Stimulated activated effector memory CD8-positive, alpha-beta T cell treated with anti-CD3 and anti-CD28 coated beads, Interleukin-12 subunit alpha, Interleukin-12 subunit beta, amount 100 ng/mL, for 72 hours (primary cell): ENCODE results near the gene PPTC7.
"Not testable (repeated sequence)": the region's sequence is repeated elsewhere in the genome, so short reads cannot be mapped to it uniquely, and the experiment has no call there.

Source experiments
- ATAC-seq: fragments of 150-1000 bp; cut with Tn5 transposase; 2 replicates; pipeline ENCODE4 v1.10.0; 2021
- DNase-seq, 2 donors: peaks; one replicate each; pipeline ENCODE4 v3.0.0; 2021 to 2022; ENCODE audit warnings: low spot score in 2 of 2
- H3K27ac Mint-ChIP-seq: one replicate; pipeline ENCODE4 v1.8.0; 2022; ENCODE audit warnings: mild to moderate bottlenecking, mixed read lengths
- H3K36me3 Mint-ChIP-seq: one replicate; pipeline ENCODE4 v1.8.0; 2022; ENCODE audit warnings: mild to moderate bottlenecking, mixed read lengths
- H3K4me1 Mint-ChIP-seq: one replicate; pipeline ENCODE4 v1.8.0; 2022; ENCODE audit warnings: mixed read lengths
- H3K4me3 Mint-ChIP-seq: one replicate; pipeline ENCODE4 v1.8.0; 2022; ENCODE audit warnings: mild to moderate bottlenecking, mixed read lengths
- H3K9me3 Mint-ChIP-seq: one replicate; pipeline ENCODE4 v1.8.0; 2022; ENCODE audit warnings: mixed read lengths

The PPTC7 gene

DNA sequence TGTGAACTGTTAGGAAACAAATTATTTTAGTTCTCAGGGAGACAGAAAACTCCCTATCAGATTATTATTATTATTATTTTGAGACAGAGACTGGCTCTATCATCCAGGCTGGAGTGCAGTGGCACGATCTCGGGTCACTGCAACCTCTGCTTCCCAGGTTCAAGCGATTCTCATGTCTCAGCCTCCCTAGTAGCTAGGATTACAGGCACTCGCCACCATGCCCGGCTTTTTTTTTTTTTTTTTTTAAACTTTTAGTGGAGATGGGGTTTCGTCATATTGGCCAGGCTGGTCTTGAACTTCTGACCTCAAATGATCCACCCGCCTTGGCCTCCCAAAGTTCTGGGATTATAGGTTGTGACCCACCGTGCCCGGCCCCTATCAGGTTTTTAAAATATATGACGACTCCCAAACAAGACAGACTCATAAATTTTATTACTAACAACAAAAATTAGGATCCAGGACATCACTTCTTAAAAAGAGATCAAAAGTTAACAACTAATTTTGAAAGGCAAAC, 8.3 kb downstream of the PPTC7 start:
- H3K27ac Mint-ChIP-seq, ATAC-seq, H3K4me3 Mint-ChIP-seq, H3K9me3 Mint-ChIP-seq, DNase-seq: not testable (repeated sequence)
- peaks cover 32% of the 10 kb centered on the region for H3K36me3 Mint-ChIP-seq
- H3K4me1 Mint-ChIP-seq, result peaks cover 45% of the 10 kb centered on the region

DNA sequence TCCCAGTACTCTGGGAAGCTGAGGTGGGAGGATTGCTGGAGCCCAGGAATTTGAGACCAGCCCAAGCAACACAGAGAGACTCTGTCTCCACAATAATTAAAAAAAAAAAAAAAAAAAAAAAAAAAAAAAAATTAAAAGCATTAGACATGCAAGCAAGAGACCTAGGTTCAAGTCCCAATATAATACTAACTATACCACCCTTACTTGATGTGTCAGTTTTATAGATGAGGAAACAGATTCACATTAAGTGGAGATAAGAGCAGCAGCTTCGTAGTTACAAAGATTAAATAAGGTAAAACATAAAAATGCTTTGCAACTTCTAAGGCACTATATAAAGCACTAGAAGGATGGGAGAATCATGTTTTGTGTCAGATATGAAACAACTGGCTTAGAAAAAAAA, 9.1 kb downstream of the PPTC7 start:
- H3K36me3 Mint-ChIP-seq, result peaks cover 30% of the 10 kb centered on the region
- H3K9me3 Mint-ChIP-seq, result peaks cover 2% of the 10 kb centered on the region
- peaks cover 41% of the 10 kb centered on the region for H3K4me1 Mint-ChIP-seq
- no peak overlapping the region for H3K4me3 Mint-ChIP-seq
- no peak overlapping the region for H3K27ac Mint-ChIP-seq
- DNase-seq, result no peak
- ATAC-seq, result no peak

DNA sequence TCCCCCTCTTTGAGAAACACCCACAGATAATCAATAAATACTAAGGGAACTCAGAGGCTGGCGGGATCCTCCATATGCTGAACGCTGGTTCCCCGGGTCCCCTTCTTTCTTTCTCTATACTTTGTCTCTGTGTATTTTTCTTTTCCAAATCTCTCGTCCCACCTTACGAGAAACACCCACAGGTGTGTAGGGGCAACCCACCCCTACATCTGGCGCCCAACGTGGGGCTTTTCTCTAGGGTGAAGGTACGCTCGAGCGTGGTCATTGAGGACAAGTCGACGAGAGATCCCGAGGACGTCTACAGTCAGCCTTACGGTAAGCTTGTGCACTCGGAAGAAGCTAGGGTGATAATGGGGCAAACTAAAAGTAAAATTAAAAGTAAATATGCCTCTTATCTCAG, 12.3 kb downstream of the PPTC7 start:
- not testable (repeated sequence) for H3K36me3 Mint-ChIP-seq, DNase-seq, H3K9me3 Mint-ChIP-seq, H3K27ac Mint-ChIP-seq, H3K4me3 Mint-ChIP-seq, ATAC-seq
- peaks cover 34% of the 10 kb centered on the region for H3K4me1 Mint-ChIP-seq

DNA sequence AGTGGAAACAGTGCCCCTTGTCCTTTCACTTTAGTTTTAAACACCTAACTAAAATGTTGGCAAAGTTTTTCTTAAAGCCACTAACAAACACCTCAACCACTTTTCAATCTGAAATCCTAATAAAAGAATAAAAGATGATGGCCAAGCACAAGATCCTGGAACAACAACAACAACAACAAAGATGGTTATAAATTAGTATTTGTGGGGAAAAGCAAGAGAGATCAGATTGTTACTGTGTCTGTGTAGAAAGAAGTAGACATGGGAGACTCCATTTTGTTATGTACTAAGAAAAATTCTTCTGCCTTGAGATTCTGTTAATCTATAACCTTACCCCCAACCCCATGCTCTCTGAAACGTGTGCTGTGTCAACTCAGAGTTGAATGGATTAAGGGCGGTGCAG, 13.3 kb downstream of the PPTC7 start:
- H3K27ac Mint-ChIP-seq, result not testable (repeated sequence)

DNA sequence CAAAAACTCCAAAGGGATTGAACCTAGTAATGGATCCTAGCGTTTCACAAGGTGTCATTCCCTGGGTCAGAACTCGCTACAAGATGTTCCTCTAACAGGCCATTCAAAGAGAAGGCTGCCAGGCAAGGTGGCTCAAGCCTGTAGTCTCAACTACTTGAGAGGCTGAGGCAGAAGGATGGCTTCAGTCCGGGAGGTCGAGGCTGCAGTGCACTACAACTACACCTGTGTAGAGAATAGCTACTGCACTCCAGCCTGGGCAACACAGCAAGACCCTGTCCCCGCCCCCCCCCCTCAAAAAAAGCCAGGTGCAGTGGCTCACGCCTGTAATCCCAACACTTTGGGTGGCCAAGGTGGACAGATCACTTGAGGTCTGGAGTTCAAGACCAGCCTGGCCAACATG, 14.4 kb downstream of the PPTC7 start:
- Mint-ChIP-seq H3K36me3 (peaks cover 14% of the 10 kb centered on the region), H3K4me1 (peaks cover 41% of the 10 kb centered on the region), H3K9me3 (peaks cover 2% of the 10 kb centered on the region), H3K27ac (no peak overlapping the region), H3K4me3 (no peak overlapping the region)
- ATAC-seq, result no peak
- DNase-seq, result no peak

More for the DNA sequence above, 13.3 kb downstream of the PPTC7 start:
- Mint-ChIP-seq H3K4me1 (peaks cover 34% of the 10 kb centered on the region), H3K36me3 (peaks cover 14% of the 10 kb centered on the region)
- not testable (repeated sequence) for ATAC-seq, H3K4me3 Mint-ChIP-seq, H3K9me3 Mint-ChIP-seq, DNase-seq

DNA sequence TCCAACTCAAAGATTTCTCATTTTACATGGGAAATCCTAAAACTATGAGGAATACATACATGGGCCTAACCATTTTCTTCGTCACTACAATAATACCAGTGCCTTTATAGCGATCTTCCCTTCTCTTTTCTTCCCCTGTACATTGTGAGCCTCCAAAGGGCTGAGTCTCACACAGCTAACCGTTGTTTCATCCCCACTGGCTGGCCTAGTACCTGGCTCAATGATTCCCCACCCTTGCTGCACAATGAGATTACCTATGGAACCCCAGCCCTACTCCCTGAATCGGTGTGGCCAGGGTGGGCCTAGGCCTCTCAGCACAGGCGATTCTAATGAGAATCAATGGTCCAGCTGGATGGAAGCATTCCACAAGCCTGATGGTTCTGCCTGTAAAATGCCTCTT, 16.1 kb downstream of the PPTC7 start:
- H3K27ac Mint-ChIP-seq, result no peak overlapping the region
- H3K9me3 Mint-ChIP-seq, result peaks cover 2% of the 10 kb centered on the region
- DNase-seq (no peak), ATAC-seq (no peak)
- H3K36me3 Mint-ChIP-seq, result peaks cover 23% of the 10 kb centered on the region
- no peak overlapping the region for H3K4me3 Mint-ChIP-seq
- peaks cover 55% of the 10 kb centered on the region for H3K4me1 Mint-ChIP-seq

DNA sequence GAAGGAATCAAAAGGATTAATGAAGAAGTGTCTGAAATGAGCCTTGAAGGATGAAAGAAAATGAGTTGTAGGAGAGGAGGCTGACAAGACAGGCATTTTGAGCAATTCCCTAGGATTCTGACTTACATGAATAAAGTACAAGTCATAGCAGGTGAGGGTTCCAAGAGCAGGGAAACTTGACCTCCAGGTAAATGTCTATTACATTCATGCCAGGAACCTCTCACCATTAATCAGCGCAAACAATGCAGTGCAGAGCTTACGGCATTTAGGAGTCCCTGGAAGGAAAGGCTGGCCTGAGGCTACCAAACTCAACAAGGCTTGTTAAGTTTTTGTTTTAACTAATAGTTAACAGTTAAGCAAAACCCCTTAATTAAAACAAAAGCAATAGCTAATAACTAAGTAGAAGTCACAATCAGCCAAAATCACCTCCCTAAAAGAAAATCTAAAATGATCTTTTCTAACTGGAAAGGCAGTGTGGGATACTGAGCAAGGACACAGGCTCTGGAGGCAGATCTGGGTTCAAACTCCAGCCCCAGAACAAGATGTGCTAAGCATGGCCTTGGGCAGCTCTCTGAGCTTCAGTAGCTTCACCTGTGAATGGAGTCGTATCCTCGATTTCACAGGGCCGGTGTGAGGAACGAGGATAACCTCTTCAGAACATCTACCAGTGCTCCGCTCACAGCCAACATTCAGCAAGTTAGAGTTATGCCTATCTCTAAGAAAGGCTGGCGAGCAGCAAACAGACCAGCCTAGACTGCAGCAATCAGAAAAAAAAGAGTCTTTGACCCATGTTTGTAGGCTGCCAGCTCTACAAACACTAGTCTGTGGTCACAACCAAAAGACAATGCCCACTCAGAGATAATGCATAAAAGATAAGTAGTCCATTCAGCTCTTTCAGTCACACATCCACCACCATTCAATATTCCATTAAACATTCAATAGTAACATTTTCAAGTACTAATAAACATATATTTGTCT, 16.9 kb downstream of the PPTC7 start:
- Mint-ChIP-seq H3K27ac (peak overlapping the region; percentile 32), H3K9me3 (peaks cover 2% of the 10 kb centered on the region), H3K4me1 (peaks cover 62% of the 10 kb centered on the region), H3K36me3 (peaks cover 31% of the 10 kb centered on the region), H3K4me3 (no peak overlapping the region)
- ATAC-seq, result no peak
- DNase-seq, result no peak

DNA sequence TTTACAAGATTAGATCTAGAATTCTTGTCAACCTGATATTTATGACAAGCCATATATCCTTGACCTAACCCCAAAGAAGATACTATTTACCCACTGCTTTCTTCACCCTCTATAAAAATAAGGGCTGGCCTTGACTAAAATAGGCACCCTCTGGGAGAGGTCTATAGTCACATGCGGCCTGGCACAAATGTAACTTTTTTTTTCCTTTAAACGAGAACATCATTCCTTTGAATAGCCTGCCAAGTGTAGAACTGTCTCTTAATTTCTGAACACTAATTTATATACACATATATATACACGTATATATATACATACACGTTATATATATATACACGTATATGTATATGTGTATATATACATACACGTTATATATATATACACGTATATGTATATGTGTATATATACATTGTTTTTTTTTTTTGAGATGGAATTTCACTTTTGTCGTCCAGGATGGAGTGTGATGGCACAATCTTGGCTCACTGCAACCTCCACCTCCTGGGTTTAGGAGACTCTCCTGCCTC, 18.6 kb downstream of the PPTC7 start:
- ATAC-seq (no peak), DNase-seq (no peak)
- peaks cover 27% of the 10 kb centered on the region for H3K36me3 Mint-ChIP-seq
- peaks cover 65% of the 10 kb centered on the region for H3K4me1 Mint-ChIP-seq
- H3K4me3 Mint-ChIP-seq, result peak overlapping the region; percentile 41
- no peaks in the 10 kb centered on the region for H3K9me3 Mint-ChIP-seq
- H3K27ac Mint-ChIP-seq, result peak overlapping the region; percentile 79

DNA sequence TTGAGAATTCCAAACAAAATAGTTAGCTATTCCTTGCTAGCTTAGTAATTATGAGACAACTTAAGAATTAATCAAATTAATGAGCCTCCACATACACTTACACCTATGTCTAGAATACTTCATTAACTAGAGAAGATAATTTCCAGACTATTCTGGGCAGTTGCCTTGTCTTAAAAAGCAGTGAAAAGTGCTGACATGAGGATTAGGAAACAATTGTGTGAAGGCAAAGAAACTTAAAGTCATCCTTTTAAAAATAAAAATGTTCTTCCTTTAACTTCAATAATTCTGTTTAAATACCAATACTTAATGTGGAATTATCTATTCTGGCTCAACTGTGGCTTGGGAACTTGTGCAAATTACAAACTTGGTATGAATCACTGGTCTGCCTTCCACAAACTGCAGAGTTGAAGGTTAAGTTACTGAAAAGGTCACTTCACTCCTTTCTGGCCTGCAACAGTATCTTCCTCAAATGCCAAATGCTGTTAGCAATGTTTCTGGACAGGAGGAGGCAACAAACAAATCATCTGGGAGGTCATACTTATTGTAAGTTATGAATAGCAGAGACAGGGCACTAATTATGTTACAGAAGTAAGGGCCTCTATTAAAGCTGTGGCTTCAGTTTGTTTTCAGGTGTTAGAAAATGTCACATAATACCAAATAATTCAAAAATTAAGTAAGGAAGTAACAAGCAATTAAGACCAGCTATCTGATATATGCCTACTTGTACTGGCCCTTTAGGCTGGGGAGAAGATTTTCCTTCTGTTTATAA, 19.2 kb downstream of the PPTC7 start:
- Mint-ChIP-seq H3K4me3 (peak overlapping the region; percentile 41), H3K27ac (peak overlapping the region; percentile 79), H3K4me1 (peaks cover 64% of the 10 kb centered on the region), H3K36me3 (peaks cover 31% of the 10 kb centered on the region), H3K9me3 (no peaks in the 10 kb centered on the region)
- no peak for DNase-seq
- peak; percentile 33 for ATAC-seq

DNA sequence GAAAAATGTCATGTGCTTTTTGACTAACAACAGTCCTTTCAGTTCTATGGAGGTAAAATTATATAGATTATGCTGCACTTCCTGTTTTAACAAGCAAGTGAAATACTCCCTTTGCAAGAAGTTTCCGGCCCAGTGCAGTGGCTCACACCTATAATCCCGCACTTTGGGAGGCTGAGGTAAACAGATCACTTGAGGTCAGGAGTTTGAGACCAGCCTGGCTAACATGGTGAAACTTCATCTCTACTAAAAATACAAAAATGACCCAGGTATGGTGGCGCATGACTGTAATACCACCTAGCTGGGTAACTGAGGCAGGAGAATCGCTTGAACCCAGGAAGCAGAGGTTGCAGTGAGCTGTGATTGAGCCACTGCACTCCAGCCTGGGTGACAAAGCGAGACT, 20.7 kb downstream of the PPTC7 start:
- Mint-ChIP-seq H3K4me1 (peaks cover 66% of the 10 kb centered on the region), H3K27ac (peak overlapping the region; percentile 94), H3K4me3 (peak overlapping the region; percentile 53), H3K36me3 (peaks cover 37% of the 10 kb centered on the region)
- peak; percentile 86 for ATAC-seq
- H3K9me3 Mint-ChIP-seq, DNase-seq: not testable (repeated sequence)

DNA sequence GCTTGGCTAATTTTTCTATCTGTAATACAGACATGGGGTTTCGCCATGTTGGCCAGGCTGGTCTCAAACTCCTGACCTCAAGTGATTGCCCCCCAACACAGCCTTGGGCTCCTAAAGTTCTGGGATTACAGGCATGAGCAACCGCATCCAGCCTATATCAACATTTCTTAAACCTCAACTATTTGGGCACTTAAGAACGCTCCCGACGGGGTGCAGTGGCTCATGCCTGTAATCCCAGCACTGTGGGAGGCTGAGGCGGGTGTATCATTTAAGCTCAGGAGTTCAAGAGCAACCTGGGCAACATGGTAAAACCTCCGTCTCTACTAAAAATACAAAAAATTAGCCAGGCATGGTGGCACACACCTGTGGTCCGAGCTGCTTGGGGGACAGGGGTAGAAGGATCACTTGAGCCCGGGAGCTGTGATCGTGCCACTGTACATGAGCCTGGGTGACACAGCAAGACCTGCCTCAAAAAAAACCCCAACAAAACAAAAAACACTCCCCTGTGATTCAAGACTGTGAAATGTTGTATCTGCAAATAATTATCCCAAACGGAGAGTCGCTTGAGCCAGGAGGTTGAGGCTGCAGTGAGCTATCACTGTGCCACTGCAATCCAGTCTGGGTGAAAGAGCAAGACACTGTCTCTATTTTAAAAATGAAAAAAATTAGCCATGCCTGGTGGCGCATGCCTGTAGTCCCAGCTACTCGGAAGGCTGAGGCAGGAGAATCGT, 21.5 kb downstream of the PPTC7 start:
- no peaks in the 10 kb centered on the region for H3K9me3 Mint-ChIP-seq
- H3K4me1 Mint-ChIP-seq, result peaks cover 62% of the 10 kb centered on the region
- DNase-seq, result no peak
- H3K36me3 Mint-ChIP-seq, result peaks cover 37% of the 10 kb centered on the region
- peak overlapping the region; percentile 94 for H3K27ac Mint-ChIP-seq
- H3K4me3 Mint-ChIP-seq, result peak overlapping the region; percentile 53
- ATAC-seq, result no peak

DNA sequence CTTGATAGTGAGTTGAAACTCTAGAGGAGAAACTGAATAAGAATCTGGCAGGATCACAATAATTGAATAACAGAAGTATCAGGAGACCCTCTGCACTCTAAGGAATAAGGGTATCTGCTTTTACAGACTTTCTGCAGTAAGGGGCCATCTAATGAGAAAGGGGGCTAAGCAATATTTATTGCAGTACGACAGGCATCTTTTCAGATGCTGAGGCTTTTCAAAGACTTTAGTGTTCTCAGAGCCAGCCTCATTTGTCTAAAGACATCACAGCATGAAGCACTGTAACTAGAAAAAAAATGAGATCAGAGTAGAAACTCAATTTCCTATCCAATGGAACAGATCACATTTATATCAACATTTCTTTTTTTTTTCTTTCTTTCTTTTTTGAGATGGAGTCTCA, 22.2 kb downstream of the PPTC7 start:
- H3K4me1 Mint-ChIP-seq, result peaks cover 64% of the 10 kb centered on the region

DNA sequence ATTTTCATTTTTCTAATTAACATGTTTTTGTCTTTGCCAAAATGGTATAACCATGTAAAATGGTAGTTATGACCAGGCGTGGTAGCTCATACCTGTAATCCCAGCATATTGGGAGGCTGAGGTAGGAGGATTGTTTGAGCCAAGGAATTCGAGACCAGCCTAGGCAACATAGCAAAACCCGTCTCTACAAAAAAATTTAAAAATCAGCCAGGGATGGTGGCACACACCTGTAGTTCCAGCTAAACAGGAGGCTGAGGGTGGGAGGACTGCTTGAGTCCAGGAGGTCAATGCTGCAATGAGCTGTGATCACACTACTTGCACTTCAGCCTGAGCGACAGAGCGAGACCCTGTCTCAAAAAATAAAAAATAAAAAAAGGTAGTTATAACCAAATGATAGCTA, 23.1 kb downstream of the PPTC7 start:
- Mint-ChIP-seq H3K9me3 (no peaks in the 10 kb centered on the region), H3K4me3 (no peak overlapping the region), H3K36me3 (peaks cover 32% of the 10 kb centered on the region), H3K4me1 (peaks cover 64% of the 10 kb centered on the region), H3K27ac (no peak overlapping the region)
- DNase-seq (no peak), ATAC-seq (no peak)

More for the DNA sequence above, 22.2 kb downstream of the PPTC7 start:
- DNase-seq (no peak), ATAC-seq (no peak)
- Mint-ChIP-seq H3K9me3 (no peaks in the 10 kb centered on the region), H3K36me3 (peaks cover 37% of the 10 kb centered on the region), H3K27ac (peak overlapping the region; percentile 94), H3K4me3 (no peak overlapping the region)

DNA sequence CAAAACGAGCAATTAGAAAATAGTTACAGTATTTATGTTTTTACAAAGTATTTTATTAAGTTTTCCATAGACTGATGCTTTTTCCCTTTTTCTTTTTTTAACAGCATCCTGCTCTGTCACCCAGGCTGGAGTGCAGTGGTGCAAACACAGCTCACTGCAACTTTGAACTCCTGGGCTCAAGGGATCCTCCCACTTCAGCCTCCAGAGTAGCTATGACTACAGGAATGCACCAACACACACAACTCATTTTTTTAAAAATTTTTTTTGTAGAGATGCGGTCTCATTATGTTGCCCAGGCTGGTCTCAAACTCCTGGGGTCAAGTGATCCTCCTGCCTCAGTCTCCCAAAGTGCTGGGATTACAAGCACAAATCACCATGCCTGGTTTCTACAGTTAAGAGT, 24.2 kb downstream of the PPTC7 start:
- H3K9me3 Mint-ChIP-seq, H3K27ac Mint-ChIP-seq, H3K4me3 Mint-ChIP-seq, ATAC-seq, DNase-seq: not testable (repeated sequence)
- Mint-ChIP-seq H3K4me1 (peaks cover 58% of the 10 kb centered on the region), H3K36me3 (peaks cover 30% of the 10 kb centered on the region)

DNA sequence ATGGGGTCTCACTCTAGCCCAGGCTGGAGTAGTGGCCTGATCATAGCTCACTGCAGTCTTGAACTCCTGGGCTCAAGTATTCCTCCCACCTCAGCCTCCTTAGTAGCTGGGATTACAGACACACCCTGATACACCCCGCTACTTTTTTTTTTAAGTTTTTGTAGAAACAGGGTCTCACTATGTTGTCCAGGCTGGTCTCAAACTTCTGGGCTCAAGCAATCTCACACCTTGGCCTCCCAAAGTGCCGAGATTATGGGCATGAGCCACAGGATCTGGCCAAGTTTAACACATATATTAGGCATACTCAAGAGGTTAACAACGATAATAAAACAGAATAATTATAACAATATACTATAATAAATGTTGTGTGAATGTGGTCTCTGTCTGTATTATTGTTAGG, 25.8 kb downstream of the PPTC7 start:
- H3K36me3 Mint-ChIP-seq, result peaks cover 25% of the 10 kb centered on the region
- peak overlapping the region; percentile 80 for H3K27ac Mint-ChIP-seq
- ATAC-seq (no peak), DNase-seq (no peak)
- no peaks in the 10 kb centered on the region for H3K9me3 Mint-ChIP-seq
- H3K4me3 Mint-ChIP-seq, result no peak overlapping the region
- H3K4me1 Mint-ChIP-seq, result peaks cover 47% of the 10 kb centered on the region
